ENCODE data around the gene MRPS30.
"Not testable (repeated sequence)": the region's sequence is repeated elsewhere in the genome, so short reads cannot be mapped to it uniquely, and the experiment has no call there.

Gene MRPS30

DNA sequence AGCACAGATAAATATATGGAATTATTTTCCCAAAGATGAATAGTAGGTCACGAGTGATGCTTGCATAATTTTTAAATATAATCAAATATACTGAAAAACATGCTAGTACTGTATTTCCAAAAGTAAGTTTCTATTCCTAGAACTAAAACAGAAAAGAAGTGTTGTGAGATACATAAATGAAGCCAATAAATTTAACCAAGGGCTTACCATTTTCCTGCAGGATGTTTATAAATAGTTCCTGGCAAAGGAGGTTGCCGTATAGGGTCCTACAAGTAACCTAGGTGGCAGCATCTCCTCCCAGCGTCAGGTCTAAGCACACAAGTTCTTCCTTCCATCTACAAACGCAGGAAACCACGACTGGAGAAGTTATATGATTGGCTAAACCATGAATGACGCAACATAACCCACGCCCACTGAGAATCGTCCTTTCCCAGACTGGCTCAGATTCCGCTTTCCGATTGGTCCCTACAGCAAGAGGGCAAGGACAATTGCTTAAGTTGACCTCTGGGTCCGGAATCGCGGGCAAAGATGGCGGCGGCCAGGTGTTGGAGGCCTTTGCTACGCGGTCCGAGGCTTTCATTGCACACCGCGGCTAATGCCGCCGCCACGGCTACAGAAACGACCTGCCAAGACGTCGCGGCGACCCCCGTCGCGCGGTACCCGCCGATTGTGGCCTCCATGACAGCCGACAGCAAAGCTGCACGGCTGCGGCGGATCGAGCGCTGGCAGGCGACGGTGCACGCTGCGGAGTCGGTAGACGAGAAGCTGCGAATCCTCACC is at the start of gene MRPS30:
Gene MRPS30, plus strand, starts transcription at position 513 of the 780 bp plus-strand sequence. Its CDS starts 16 bp downstream, at position 529.
- DNase-seq = peak; percentile 100

DNA sequence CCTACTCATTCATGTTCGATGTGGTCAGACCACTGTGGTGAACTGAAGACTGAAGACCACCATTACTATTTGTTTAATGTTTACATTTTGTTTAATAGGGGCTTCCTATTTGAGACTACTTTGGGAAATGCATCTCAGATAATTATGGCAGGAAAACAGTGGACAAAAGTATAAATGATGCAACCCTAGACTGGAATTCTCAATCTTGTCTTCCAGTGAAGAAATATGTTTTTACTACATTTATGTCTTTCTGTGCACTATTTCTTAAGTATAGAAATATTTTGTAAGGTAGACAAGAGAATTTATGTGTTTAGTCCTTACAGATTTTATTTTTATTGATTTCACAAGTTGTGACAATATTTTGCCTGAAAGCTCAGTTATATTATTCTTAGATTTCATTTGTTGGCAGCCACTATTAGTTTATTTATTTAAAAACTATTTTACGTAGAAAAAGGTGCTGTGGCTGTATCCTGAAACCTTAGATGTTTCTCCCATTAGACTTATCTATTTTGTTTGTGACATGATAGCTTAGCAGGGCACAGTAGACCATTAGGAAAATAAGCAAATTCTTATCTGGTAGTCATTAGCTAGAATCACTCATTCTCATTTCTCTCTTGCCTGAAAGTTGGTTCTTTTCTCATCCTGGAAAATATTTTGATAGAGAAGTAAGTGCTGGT is 39.4 kb upstream of the MRPS30 start:
- DNase-seq = no peak

DNA sequence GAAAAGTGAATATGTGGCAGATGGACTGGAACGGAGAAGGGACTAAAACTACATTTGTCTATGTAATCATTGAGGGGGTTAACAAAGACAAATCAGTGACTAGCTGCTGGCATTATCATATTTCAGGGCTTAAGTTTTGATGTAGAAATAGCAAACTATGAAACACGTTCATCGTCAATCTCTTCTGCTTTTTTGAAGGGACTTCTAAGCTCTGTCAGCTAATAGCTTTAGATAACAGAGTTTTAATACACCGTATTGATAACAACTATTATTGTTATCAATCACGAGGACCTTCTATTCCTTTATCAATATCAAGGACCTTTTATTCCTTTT is 38.9 kb upstream of the MRPS30 start:
- no peak for DNase-seq

DNA sequence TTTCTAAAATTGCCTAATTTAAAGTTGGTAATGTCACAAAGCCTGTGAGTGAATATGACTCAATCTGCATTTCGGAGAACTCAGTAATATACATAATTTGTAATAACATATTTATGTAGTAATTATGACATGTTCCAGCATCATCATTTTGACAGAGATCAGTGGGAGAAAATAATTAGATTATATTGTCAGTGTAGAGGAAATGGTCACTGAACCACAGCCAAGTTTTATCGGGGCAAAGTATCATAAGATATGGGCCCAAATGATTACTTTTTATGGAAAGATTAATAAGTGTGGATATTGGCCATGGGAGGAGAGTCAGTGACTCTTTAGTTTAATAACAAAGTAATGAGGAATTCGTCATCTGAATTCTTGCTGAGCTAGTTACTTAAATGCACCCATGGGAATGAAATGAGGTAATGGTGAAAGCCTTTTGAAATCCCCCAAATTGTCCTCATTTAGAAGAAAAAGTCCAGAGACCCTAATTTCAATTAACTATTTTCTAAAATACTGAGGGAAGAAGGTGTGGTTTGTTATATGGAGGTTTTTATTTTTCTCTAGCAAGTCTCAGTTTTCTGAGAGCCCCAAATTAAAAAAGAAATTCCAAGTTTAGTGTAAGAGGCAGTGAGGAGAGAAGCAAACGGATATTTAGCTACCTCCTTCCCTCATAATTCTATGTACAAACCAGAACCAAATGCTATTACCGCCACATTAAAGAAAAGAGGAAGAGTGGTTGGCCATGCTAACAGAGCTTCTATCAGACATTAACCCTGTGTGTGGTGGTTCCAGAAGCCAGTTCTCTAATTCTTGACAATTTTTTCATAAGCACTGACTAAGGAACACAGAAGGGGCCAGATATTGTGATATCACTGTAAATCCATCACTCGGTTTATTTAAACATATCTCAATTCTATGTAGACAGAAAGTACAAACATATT is 37.7 kb upstream of the MRPS30 start:
- no peak for DNase-seq

DNA sequence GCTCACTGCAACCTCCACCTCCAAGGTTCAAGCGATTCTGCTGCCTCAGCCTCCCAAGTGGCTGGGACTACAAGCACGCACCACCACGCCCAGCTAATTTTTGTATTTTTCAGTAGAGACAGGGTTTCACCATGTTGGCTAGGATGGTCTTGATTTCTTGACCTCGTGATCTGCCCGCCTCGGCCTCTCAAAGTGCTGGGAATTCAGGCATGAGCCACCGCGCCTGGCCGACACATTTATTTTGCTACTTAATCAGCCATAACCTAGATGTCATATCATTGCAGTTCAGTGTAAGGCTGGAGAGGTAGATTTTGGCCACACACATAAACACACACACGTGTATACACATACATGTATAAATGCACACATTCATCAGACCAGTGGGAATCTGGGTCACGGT is 36.4 kb upstream of the MRPS30 start:
- DNase-seq = not testable (repeated sequence)

DNA sequence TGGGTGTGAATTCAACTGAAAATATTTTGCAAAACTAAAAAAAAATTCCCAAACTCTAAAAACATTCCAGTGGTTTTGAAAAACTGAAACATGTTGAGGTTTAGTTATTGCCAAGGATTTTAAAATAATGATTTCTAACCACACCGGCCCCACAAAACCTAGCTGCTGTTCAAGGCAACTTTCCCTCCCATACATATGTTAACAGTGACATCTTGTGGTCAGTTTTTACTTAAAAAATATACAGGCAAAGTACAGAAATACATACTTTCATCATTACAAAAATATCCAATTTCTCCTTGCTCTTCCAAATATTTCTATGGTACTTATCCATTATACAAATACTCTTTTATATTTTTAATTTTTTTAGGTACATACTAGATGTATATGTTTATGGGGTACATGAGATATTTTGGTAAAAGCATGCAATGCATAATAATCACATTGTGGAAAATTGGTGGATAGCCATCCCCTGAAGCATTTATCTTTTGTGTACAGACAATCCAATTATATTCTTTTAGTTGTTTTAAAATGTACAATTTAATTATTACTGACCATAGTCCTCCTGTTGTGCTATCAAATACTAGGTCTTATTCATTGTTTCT is 34.4 kb upstream of the MRPS30 start:
- DNase-seq = peak; percentile 12 to 44

DNA sequence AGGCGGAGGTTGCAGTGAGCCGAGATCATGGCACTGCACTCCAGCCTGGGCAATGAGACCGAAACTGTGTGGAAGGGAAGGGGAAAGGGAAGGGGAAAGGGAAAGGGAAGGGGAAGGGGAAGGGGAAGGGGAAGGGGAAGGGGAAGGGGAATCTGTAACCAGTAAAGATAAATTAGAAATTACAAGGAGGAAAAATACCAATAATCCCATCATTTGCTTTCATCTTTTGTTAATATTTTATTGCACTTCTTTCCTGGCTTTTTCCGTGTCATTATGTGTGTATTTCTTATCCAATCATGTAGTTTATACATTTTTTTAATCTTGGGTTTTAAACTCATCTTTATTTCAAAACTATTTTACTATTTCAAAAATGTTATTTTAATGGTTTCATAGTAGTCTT is 29.6 kb upstream of the MRPS30 start:
- DNase-seq = no peak

DNA sequence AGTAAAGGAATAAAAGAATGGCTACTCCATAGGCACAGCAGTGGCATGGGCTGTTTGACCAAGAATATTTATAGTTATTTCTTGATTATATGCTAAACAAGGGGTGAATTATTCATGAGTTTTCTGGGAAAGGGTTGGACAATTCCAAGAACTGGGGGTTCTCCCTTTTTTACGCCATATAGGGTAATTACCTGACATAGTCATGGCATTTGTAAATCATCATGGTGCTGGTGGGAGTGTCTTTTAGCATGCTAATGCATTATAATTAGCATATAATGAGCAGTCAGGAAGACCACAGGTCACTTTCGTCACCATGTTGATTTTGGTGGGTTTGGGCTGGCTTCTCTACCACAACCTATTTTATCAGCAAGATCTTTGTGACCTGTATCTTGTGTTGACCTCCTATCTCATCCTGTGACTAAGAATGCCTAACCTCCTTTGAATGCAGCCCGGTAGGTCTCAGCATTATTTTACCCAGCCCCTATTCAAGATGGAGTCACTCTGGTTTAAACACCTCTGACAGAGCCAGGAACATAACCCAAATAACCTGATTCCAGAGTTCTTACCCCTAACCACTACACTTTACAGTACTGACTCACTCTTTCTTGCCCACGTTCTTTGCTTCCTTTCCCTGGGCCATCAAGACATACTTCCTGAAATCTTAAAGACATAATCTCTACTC is 25.0 kb upstream of the MRPS30 start:
- no peak for DNase-seq

DNA sequence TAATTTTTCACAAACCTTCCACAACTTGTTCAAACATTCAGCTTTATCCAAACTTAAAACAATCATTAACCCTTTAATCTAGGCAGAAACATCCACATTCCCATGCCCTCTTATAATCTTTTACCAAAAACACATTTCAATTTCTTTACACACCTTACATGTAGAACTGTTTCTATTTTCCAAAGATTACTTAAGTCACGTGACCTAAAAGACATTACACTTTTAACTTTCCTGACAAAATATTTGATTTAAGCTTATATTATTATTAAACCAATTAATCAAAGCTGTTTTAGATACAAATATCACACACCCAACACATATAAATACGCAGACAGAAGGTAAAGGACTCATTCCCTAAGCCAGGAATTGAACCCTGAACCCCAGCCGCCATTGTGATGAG is 21.0 kb upstream of the MRPS30 start:
- no peak for DNase-seq

DNA sequence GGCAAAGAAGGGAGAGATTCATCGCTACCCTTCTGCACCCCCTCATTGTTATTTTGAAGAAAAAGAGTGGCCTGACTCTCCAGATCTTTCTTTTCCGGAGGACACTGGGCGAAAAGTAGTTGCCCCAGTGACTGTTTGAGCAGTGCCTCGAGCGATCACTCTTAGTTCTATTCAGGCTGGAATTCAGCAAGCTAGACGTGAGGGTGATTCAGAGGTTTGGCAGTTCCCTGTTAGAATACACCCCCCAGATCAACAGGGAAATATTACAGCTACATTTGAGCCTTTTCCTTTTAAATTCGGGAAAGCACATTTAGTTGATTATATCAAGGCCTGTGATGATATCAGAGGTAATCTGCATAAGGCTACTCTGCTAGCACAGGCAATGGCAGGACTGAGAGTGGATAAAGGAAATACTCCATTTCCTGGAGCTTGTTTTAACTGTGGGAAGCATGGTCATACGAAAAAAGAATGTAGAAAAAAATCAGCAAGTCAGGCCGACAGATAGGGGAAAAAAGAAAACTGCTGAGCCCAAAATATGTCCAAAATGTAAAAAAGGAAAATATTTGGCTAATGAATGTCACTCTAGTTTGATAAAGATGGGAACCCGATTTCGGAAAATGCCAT is 19.3 kb upstream of the MRPS30 start:
- DNase-seq = not testable (repeated sequence)

DNA sequence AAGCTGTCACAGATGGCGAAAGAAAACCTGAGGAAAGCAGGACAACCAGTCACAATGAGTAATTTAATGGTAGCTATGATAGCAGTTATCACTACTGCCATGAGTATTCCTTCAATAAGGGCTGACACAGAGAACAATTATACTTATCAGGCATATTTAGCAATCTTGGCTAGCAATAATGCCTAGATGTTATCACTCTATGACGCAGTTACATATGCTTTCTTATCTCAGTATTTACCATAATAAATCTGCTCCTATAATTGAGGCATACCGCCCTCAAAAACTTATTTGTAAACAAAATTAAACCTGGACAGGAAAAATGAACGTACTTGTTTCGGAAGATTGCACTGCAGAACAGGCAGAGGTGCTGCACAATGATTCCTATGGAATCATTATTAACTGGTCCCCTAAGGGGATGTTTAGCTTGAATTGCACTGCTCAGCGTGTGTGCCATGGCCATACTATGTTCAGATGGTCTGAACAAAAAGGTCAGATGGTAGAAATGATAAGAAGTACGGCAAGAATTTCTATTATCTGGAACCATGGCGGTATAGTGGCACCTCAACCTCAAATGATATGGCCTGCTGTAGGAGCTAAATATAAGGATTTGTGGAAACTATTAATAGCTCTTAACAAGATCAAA is 16.6 kb upstream of the MRPS30 start:
- not testable (repeated sequence) for DNase-seq

DNA sequence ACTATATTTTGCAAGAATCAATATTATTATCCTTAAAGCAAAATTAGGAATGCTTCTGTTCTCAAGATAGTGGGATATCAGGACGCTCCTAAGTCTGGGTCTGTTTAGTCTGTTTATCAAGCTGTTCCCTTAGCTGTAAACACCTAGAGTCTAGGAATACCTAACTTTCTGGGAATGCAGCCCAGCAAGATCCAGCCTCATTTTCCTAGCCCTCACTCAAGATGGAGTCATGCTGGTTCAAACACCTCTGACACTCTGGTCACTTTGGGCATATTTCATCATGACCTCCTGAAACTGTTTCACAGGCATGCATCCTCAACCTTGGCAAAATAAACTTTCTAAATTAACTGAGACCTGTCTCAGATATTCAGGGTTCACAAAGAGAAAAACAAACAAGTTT is 14.4 kb upstream of the MRPS30 start:
- no peak for DNase-seq

DNA sequence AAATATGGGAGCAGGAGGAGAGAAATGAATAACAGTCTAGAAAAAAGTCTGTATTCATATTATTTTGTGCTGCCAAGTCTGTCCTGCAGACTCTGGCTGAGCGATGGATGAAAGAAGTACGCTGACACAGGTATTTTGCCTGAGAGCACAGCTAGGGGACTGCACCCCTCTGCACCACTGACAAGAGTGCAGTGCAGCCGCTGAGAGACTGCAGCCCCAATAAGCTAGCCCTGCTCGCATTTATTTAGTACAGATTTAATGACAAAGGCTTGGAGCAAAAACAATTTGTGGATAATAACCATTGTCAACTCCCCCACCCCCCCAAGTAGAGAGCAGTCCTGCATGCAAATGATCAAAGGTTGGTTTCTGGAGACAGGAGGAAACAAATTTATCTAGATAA is 13.3 kb upstream of the MRPS30 start:
- no peak for DNase-seq

DNA sequence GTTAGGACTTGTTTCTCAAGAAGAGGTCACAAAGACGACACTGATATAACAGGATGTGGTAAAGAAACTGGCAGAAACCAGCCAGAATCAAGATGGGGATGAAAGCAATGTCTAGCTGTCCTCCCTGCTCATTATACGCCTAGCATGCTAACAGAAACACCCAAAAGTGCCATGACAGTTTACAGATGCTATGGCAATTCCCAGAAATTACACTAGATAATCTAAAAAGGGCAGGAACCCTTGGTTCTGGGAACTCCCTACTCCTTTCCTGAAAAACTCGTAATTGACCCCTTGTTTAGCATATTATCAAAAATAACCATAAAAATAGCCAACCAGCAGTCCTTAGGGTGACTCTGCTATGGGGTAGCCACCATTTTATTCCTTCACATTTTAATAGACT is 10.9 kb upstream of the MRPS30 start:
- no peak for DNase-seq

DNA sequence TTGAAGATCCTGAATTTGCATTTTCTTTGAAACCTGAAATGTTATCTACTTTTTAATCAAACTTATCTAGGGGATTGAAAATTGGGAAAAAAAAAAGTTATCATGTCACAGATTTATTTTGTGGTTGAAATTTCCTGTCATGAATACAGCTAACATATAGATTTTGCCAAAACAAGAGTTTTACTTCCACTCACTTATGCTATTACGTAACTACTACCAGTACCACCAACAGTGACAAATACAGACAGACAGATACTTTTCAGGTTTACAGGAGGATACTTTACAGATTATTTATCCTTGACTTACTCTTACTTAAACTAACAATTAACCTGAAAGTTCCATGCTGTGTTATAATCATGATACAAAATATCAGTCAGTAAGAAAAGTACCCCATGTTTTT is 6.8 kb upstream of the MRPS30 start:
- DNase-seq = no peak

DNA sequence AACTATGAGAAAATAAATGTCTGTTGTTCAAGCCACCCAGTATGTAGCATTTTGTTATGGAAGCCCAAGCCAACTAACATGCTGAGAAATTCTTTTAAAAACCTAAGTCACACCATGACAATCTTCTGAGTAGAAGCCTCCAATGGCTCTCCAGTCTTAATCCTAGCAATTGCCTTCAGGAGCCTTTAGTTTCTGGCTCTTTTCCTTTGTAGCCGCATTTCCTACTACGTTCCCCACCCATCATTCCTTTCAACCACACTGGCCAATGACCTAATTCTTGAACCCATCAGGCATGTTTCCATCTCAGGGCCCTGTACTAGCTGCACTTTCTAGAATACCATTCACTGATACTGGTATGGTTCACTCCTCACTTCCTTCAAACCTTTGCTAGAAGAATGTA is 2.1 kb upstream of the MRPS30 start:
- DNase-seq = no peak

DNA sequence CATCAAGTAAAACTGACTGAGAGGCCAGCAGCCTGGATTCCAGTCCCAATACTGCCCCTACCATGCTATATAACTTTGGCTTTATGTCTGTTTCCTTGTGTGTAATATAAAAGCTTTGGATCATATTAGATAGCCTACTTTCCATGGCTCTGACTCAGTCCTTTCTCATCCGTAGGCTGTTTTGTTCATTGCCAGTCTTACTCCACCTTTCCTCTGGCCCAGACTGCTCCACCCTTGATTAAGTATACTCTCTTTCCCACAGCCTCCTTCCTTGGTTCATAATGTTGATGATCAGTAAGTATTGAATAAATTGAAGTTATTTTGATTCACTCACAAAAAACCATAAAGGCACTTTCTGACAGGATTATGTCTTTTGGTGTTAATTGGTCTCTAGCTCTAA is 1.5 kb upstream of the MRPS30 start:
- DNase-seq = no peak

DNA sequence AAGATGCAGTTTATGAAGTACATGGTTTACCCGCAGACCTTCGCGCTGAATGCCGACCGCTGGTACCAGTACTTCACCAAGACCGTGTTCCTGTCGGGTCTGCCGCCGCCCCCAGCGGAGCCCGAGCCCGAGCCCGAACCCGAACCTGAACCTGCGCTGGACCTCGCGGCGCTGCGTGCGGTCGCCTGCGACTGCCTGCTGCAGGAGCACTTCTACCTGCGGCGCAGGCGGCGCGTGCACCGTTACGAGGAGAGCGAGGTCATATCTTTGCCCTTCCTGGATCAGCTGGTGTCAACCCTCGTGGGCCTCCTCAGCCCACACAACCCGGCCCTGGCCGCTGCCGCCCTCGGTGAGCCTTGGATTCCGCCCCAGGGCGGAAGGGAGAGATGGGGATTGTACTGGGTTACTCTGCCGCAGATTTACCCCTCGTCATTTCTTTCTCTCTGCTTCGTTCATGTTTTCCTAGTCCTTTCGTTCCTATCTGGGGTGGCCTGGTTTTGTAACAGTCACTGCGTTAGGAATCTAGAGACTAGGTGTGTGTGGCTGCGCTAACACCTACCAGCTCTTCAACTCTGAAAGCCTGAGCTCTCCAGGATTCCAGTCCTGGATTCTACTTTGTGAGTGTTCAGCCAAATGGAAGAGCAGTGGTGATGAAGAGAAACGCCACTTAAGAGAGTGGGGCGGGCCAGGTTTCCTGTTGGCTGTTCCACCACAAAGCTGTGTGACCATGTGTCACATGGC is 638 bp downstream of the MRPS30 start:
- peak; percentile 48 to 54 for DNase-seq

DNA sequence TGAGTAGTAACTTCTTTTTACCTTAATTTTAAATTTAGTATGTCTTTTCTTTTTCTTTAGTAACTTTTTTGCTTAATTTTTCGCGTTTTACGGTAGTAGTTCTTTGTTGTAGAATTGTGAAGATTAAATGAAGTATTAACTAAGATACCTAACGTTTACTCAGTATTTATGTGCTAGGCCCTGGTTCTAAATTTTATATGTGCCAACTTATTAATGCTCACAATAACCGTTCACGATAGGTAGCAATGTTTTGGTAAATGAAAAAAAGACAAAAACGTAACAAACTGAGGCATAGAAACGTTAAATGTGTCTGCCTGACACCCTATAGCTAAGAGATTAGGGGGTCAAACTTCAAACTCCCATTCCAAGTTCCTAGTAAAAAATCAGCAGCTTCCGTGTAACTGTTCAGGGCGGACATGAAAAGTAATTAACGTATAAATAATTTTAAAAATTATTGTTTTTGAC is 1.2 kb downstream of the MRPS30 start:
- no peak for DNase-seq

DNA sequence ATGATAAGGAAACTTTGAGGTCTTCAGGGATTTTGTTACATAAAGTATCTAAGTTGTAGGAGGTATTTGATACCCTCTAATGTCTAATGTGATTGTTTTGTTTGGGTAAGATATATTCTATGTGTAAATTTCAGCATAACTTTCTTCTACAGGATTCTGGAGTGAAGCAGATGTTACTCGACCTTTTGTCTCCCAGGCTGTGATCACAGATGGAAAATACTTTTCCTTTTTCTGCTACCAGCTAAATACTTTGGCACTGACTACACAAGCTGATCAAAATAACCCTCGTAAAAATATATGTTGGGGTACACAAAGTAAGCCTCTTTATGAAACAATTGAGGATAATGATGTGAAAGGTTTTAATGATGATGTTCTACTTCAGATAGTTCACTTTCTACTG is 6.0 kb downstream of the MRPS30 start:
- no peak for DNase-seq

DNA sequence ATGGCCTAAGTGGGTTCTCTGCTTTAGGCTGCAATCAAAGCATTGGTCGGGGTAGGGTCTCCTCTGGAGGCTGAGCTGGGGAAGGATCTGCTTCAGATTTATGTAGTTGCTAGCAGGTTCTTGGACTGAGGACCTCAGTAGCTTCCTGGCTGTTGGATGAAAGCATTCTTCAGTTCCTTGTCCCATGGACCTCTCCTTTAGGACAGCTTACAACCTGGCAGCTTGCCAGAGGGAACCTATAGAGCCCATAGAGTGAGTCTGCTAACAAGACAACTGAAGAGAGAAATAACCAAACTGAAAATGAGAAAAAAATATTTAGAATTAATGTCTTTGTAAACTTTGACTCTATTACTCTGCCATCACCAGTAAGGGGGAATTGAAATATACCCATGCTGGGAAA is 12.4 kb downstream of the MRPS30 start:
- no peak for DNase-seq
